Neural cell (in vitro differentiated cells): ENCODE measurements around the gene KLF13. TPM values are rescaled to one million over a fixed set of nuclear protein-coding genes. Genes with fewer than 3 reads are reported as not detected.

Experiments
- H2AFZ ChIP-seq: fragments of 200-600, 300-800 bp; sonication (generic), shearing (Covaris generic); 2 replicates; pipeline ENCODE4 v1.6.0; 2014; ENCODE audit warnings: low read depth, mild to moderate bottlenecking, antibody characterized with exemption, low read length, moderate library complexity
- H3F3A ChIP-seq: fragments of 200-600 bp; shearing (Covaris generic); 2 replicates; pipeline ENCODE4 v1.6.1; 2016; ENCODE audit warnings: mild to moderate bottlenecking, moderate library complexity, mixed read lengths, antibody characterized with exemption, low read length; ENCODE audit not compliant: insufficient read depth, poor library complexity, severe bottlenecking
- H3K27ac ChIP-seq: fragments of 200-600, 300-800 bp; sonication (generic), shearing (Covaris generic); 2 replicates; pipeline ENCODE4 v1.5.1; 2014; ENCODE audit warnings: mild to moderate bottlenecking, low read length, moderate library complexity
- H3K27me3 ChIP-seq: fragments of 300-800, 200-600 bp; sonication (generic), shearing (Covaris generic); 2 replicates; pipeline ENCODE4 v1.6.0; 2014; ENCODE audit warnings: mild to moderate bottlenecking, low read depth, low read length, moderate library complexity; ENCODE audit not compliant: insufficient read depth
- H3K36me3 ChIP-seq: fragments of 300-800, 200-600 bp; sonication (generic), shearing (Covaris generic); 2 replicates; pipeline ENCODE4 v1.5.1; 2014; ENCODE audit warnings: mild to moderate bottlenecking, antibody characterized with exemption, low read length, moderate library complexity; ENCODE audit not compliant: insufficient read depth
- H3K4me2 ChIP-seq: fragments of 300-800, 200-600 bp; sonication (generic), shearing (Covaris generic); 2 replicates; pipeline ENCODE4 v1.6.0; 2014; ENCODE audit warnings: mild to moderate bottlenecking, low read length
- H3K4me3 ChIP-seq: fragments of 300-800, 200-600 bp; sonication (generic), shearing (Covaris generic); 2 replicates; pipeline ENCODE4 v1.5.1; 2014; ENCODE audit warnings: mild to moderate bottlenecking, low read length, moderate library complexity
- H3K79me2 ChIP-seq: fragments of 200-600 bp; shearing (Covaris generic); replicated peaks from 2 replicates; pipeline ENCODE4 v1.6.0; 2014; ENCODE audit warnings: mild to moderate bottlenecking, low read length, moderate library complexity; ENCODE audit not compliant: insufficient read depth
- H3K9ac ChIP-seq: fragments of 300-800, 200-600 bp; sonication (generic), shearing (Covaris generic); 2 replicates; pipeline ENCODE4 v1.6.1; 2016; ENCODE audit warnings: mild to moderate bottlenecking, low read length, mixed read lengths
- H3K9me2 ChIP-seq: fragments of 200-600 bp; shearing (Covaris generic); 2 replicates; pipeline ENCODE4 v1.6.1; 2016; ENCODE audit warnings: mild to moderate bottlenecking, low read length, mixed read lengths; ENCODE audit not compliant: insufficient read depth
- H3K9me3 ChIP-seq: fragments of 200-600, 300-800 bp; sonication (generic), shearing (Covaris generic); 2 replicates; pipeline ENCODE4 v1.6.1; 2016; ENCODE audit warnings: mild to moderate bottlenecking, mixed run types, low read length, moderate library complexity, mixed read lengths
- H4K20me1 ChIP-seq: fragments of 200-600 bp; shearing (Covaris generic); 2 replicates; pipeline ENCODE4 v1.6.1; 2016; ENCODE audit warnings: mild to moderate bottlenecking, mixed run types; ENCODE audit not compliant: insufficient read depth
- EP300 ChIP-seq: fragments of 450-650 bp; conservative IDR thresholded peaks from 2 replicates; pipeline ENCODE4 v1.6.1; 2014; ENCODE audit warnings: antibody characterized with exemption, mild to moderate bottlenecking, moderate library complexity; ENCODE audit not compliant: poor library complexity, severe bottlenecking
- EZH2 ChIP-seq: fragments of 200-600, 300-800 bp; shearing (Covaris generic), sonication (generic); IDR thresholded peaks from 2 replicates; pipeline ENCODE4 v1.6.1; 2014; ENCODE audit warnings: antibody characterized with exemption, low read length, borderline replicate concordance, mild to moderate bottlenecking; ENCODE audit not compliant: insufficient read depth, poor library complexity, severe bottlenecking
- MXI1 ChIP-seq: fragments of 450-650 bp; conservative IDR thresholded peaks from 2 replicates; pipeline ENCODE4 v1.6.1; 2014; ENCODE audit warnings: antibody characterized with exemption, mild to moderate bottlenecking; ENCODE audit not compliant: poor library complexity, severe bottlenecking
- POLR2AphosphoS5 ChIP-seq: IDR thresholded peaks from 2 replicates; pipeline ENCODE4 v1.6.1; 2012
- RAD21 ChIP-seq: fragments of 450-650 bp; conservative IDR thresholded peaks from 2 replicates; pipeline ENCODE4 v1.6.1; 2014; ENCODE audit warnings: antibody characterized with exemption, mild to moderate bottlenecking, moderate library complexity
- SMC3 ChIP-seq: fragments of 450-650 bp; conservative IDR thresholded peaks from 2 replicates; pipeline ENCODE4 v1.6.1; 2014; ENCODE audit warnings: antibody characterized with exemption, mild to moderate bottlenecking, moderate library complexity; ENCODE audit not compliant: poor library complexity
- TAF1 ChIP-seq: IDR thresholded peaks from 2 replicates; pipeline ENCODE4 v1.6.1; 2012; ENCODE audit warnings: low read depth
- polyA plus RNA-seq: library from polyadenylated mRNA; depleted of rRNA; stranded (reverse); fragments of >200 nt; gene quantifications from 2 replicates; pipeline ENCODE4 v1.2.3, GENCODE V29; 2014
- TF ChIP-seq, protein P1 (sequence below): IDR thresholded peaks from 2 replicates; pipeline ENCODE4 v1.6.1; 2012; ENCODE audit warnings: borderline replicate concordance
- TF ChIP-seq, protein P2 (sequence below): fragments of 450-650 bp; IDR thresholded peaks from 2 replicates; pipeline ENCODE4 v1.5.1; 2014; ENCODE audit warnings: antibody characterized with exemption, mild to moderate bottlenecking, moderate library complexity; ENCODE audit not compliant: poor library complexity, severe bottlenecking

KLF13 gene
- polyA plus RNA-seq, 1 donor from 2014 or later, result 17.0 TPM

DNA sequence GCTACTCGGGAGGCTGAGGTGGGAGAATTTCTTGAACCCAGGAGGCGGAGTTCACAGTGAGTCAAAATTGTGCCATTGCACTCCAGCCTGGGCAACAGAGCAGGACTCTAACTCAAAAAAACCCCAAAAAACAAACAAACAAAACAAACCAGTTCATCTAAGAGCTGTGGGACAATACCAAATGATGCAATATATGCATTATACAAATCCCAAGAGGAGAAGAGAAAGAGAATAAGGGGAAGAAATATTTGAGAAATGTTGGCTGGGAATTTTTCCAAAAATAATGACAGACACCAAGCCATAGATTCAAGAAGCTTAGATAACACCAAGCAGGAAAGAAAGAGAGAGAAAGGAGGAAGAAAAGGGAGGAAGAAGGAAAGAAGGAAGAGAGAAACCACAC lies 82.5 kb downstream of the KLF13 start:
- Histone ChIP-seq H3K36me3 (no peaks in the 10 kb centered on the region), H3K9me2 (no peaks in the 10 kb centered on the region), H3F3A (no peaks in the 10 kb centered on the region), H3K27ac (no peak overlapping the region), H3K27me3 (no peaks in the 10 kb centered on the region), H3K9me3 (peaks cover 6% of the 10 kb centered on the region), H3K4me2 (no peak overlapping the region), H3K9ac (no peak overlapping the region), H3K4me3 (no peak overlapping the region), H4K20me1 (no peaks in the 10 kb centered on the region), H2AFZ (no peak overlapping the region), H3K79me2 (no peaks in the 10 kb centered on the region)
- TF ChIP-seq EZH2, result no peak
- TF ChIP-seq SMC3, result no peak
- TF ChIP-seq EP300, result no peak
- no peak for TF ChIP-seq RAD21
- no peak for TF ChIP-seq POLR2AphosphoS5
- TF ChIP-seq TAF1, result no peak

DNA sequence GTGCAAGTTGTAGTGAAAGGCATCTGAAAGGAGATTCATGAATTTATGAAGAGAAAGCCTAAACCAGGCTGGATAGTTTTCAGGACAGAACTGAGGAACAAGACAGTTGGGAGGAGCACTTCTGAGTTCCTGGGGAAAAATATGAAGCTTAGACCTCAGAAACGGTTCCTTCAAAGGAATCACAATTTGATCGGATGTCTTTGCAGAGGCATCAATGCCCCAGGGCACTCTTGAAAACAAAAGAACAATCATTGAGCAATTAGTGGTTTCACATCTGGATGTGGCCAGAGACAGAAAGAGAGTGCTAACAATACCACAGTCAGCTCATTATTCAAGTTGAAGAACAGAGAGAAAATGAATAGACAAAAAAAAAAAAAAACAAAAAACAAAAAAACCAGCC lies 86.2 kb downstream of the KLF13 start:
- Histone ChIP-seq H3K9me2 (no peaks in the 10 kb centered on the region), H3K27ac (no peak overlapping the region), H3K9me3 (peaks cover 6% of the 10 kb centered on the region), H2AFZ (no peak overlapping the region), H3K27me3 (no peaks in the 10 kb centered on the region), H3K79me2 (no peaks in the 10 kb centered on the region), H4K20me1 (no peaks in the 10 kb centered on the region), H3K9ac (no peak overlapping the region), H3K36me3 (no peaks in the 10 kb centered on the region), H3K4me3 (no peak overlapping the region), H3K4me2 (no peak overlapping the region), H3F3A (no peaks in the 10 kb centered on the region)
- TF ChIP-seq MXI1 (no peak), POLR2AphosphoS5 (no peak), EZH2 (no peak), SMC3 (no peak), RAD21 (no peak)
- TF ChIP-seq, protein P1, sequence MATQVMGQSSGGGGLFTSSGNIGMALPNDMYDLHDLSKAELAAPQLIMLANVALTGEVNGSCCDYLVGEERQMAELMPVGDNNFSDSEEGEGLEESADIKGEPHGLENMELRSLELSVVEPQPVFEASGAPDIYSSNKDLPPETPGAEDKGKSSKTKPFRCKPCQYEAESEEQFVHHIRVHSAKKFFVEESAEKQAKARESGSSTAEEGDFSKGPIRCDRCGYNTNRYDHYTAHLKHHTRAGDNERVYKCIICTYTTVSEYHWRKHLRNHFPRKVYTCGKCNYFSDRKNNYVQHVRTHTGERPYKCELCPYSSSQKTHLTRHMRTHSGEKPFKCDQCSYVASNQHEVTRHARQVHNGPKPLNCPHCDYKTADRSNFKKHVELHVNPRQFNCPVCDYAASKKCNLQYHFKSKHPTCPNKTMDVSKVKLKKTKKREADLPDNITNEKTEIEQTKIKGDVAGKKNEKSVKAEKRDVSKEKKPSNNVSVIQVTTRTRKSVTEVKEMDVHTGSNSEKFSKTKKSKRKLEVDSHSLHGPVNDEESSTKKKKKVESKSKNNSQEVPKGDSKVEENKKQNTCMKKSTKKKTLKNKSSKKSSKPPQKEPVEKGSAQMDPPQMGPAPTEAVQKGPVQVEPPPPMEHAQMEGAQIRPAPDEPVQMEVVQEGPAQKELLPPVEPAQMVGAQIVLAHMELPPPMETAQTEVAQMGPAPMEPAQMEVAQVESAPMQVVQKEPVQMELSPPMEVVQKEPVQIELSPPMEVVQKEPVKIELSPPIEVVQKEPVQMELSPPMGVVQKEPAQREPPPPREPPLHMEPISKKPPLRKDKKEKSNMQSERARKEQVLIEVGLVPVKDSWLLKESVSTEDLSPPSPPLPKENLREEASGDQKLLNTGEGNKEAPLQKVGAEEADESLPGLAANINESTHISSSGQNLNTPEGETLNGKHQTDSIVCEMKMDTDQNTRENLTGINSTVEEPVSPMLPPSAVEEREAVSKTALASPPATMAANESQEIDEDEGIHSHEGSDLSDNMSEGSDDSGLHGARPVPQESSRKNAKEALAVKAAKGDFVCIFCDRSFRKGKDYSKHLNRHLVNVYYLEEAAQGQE, result no peak

DNA sequence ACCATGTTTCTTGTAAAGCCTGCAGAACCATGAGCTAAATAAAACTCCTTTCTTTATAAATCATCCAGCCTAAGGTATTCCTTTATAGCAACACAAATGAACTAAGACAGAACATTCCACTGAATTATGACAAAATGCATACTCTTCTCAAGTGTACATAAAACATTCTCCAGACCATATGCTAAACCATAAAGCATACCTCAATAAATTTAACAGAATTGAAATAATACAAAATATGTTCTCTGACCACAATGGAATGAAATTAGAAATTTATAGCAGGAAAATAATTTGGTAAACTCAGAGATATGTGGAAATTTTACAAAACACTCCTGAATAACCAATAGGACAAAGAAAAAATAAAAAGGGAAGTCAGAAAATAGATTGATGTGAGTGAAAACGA lies 88.6 kb downstream of the KLF13 start:
- Histone ChIP-seq H3K27me3 (no peaks in the 10 kb centered on the region), H3K9ac (no peak overlapping the region), H4K20me1 (no peaks in the 10 kb centered on the region), H3K27ac (no peak overlapping the region), H3K9me3 (no peaks in the 10 kb centered on the region), H3K4me3 (no peak overlapping the region), H2AFZ (no peak overlapping the region), H3K79me2 (no peaks in the 10 kb centered on the region), H3K36me3 (no peaks in the 10 kb centered on the region), H3K9me2 (no peaks in the 10 kb centered on the region), H3F3A (no peaks in the 10 kb centered on the region), H3K4me2 (no peak overlapping the region)
- TF ChIP-seq MXI1 (no peak), SMC3 (no peak), TAF1 (no peak), POLR2AphosphoS5 (no peak), EZH2 (no peak), EP300 (no peak), RAD21 (no peak)
- TF ChIP-seq, protein P1, result no peak
- TF ChIP-seq, protein P2, sequence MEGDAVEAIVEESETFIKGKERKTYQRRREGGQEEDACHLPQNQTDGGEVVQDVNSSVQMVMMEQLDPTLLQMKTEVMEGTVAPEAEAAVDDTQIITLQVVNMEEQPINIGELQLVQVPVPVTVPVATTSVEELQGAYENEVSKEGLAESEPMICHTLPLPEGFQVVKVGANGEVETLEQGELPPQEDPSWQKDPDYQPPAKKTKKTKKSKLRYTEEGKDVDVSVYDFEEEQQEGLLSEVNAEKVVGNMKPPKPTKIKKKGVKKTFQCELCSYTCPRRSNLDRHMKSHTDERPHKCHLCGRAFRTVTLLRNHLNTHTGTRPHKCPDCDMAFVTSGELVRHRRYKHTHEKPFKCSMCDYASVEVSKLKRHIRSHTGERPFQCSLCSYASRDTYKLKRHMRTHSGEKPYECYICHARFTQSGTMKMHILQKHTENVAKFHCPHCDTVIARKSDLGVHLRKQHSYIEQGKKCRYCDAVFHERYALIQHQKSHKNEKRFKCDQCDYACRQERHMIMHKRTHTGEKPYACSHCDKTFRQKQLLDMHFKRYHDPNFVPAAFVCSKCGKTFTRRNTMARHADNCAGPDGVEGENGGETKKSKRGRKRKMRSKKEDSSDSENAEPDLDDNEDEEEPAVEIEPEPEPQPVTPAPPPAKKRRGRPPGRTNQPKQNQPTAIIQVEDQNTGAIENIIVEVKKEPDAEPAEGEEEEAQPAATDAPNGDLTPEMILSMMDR, result no peak
